ENCODE measurements around the gene TRIM47.

DNA sequence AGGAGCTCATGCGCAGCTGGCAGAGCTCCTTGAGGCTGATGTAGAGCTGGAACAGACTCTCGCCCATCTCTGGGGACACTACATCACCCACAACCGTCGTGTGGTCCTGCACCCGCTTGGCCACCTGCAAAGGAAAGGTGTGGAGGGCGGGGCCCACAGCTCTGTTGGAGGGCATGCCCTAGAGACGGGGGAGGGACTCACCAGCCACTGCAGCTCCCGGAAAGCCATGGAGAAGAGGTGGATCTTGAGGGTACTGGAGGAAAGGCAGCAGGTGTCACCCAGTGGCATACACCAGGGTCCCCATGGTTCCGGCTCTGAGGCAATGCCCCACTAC, 42.8 kb downstream of the TRIM47 start:
- TF ChIP-seq POLR2AphosphoS5 (IDR thresholded peaks at IDR 0.05) (no peak), CTCF (IDR thresholded peaks at IDR 0.05) (no peak), POLR2A (IDR thresholded peaks at IDR 0.05) (no peak)

Data from prostate gland (tissue), 2 donors.